Body of pancreas (tissue), 4 donors: ENCODE measurements around the gene LBR. TPM values are rescaled to one million over a fixed set of nuclear protein-coding genes. Genes with fewer than 3 reads are reported as not detected.
A peak's percentile ranks its signal among the peaks of the same experiment; 100 is the strongest.
"Not testable (repeated sequence)": the region's sequence is repeated elsewhere in the genome, so short reads cannot be mapped to it uniquely, and the experiment has no call there.

Experiments
- ATAC-seq: fragments of 150-250 bp; one replicate; pipeline ENCODE4 v1.9.1; 2016
- DNase-seq, 4 donors: peaks; one replicate each; pipeline ENCODE4 v3.0.0-alpha.2; 2019
- H3K27ac ChIP-seq, 4 donors: fragments of 200-600 bp; sonication (generic); 1 replicate in 3 of 4; 2 replicates in 1 of 4; pipeline versions ENCODE4 v1.5.1 to v1.6.1; 2016 to 2019; ENCODE audit warnings: mild to moderate bottlenecking in 1 of 4, mixed read lengths in 1 of 4, moderate library complexity in 1 of 4
- H3K27me3 ChIP-seq, 2 donors: fragments of 200-600 bp; sonication (generic); one replicate each; pipeline ENCODE4 v1.6.0; 2016; ENCODE audit warnings: mild to moderate bottlenecking in 1 of 2
- H3K36me3 ChIP-seq, 2 donors: fragments of 200-600 bp; sonication (generic); replicated peaks in 1 of 2; 2 replicates each; pipeline ENCODE4 v1.5.1; 2016; ENCODE audit warnings: low read depth in 2 of 2; ENCODE audit not compliant: insufficient read depth in 1 of 2
- H3K4me1 ChIP-seq: fragments of 200-600 bp; sonication (generic); one replicate; pipeline ENCODE4 v1.6.0; 2016
- H3K4me3 ChIP-seq, 2 donors: fragments of 200-600 bp; sonication (generic); 1 replicate in 1 of 2; 2 replicates in 1 of 2; pipeline ENCODE4 v1.5.1; 2016 to 2019
- H3K9me3 ChIP-seq, 3 donors: fragments of 200-600 bp; sonication (generic); 1 replicate in 2 of 3; 2 replicates in 1 of 3; pipeline ENCODE4 v1.5.1; 2016
- POLR2A ChIP-seq, 3 donors: fragments of 450-650 bp; IDR thresholded peaks; one replicate each; pipeline ENCODE4 v1.6.1; 2016; ENCODE audit warnings: antibody characterized with exemption in 3 of 3, mild to moderate bottlenecking in 2 of 3
- WGBS, 2 donors: methylation state at CpG; one replicate each; pipeline ENCODE4 v1.1.5; 2017; 5-methylcytosine and 5-hydroxymethylcytosine counted together
- intact Hi-C: fragments of 100-400 bp; cut with DNase I; formaldehyde crosslinking; loops from one replicate; pipeline ENCODE4 v1.15.1; 2023
- total RNA-seq, 2 donors: library from RNA; depleted of rRNA; stranded (reverse); fragments of >200 nt; gene quantifications; one replicate each; pipeline ENCODE4 v1.1.0, GENCODE V29; 2016
- TF ChIP-seq, protein P1 (sequence below), 7 experiments: fragments of 450-650 bp in 4 of 7; fragments of 200-600 bp in 3 of 7; sonication (generic) in 3 of 7; IDR thresholded peaks; one replicate each; pipeline ENCODE4 v1.5.1; 2016 to 2019; ENCODE audit warnings: antibody characterized with exemption in 7 of 7

LBR gene
- total RNA-seq, 2 donors from 2014 or later = 15.2 to 26.5 TPM

DNA sequence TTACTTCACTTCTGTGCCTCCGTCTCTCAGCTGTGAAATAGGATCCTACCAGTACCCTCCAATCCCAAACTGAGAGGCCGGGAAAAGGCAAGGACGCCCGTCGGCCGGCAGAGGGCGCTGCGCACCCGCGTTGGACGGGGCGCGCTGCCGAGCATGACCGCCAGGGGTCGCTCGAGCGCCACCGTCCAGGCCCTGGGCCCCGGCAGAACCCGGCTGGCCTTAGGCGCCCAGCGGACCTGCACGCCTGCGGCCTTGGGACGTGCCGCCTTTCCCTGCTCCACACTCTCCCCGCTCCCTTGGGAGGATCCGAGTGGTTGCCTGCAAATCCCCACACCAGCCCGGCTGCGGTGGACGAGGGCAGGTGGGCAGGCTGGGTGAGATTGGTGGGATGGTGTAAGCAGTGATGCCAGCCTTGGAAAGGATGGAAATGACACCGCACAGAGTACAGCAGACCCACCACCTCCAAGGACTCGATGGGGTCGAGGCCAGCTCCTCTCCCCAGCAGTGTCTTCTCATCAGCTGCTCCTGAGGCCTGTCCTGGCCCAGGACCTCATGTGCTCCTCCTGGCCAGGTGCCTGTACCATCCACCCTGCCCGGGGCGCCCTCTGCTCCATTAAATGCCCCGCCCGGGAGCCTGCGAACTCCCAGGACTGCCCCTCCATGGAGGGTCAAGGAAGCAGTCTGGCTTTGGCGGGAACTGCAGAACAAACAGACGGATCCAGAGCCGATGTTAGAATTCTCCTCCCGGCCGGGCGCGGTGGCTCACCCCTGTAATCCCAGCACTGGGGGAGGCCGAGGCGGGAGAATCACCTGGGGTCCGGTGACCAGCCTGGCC lies 47.4 kb upstream of the LBR start:
- H3K27ac ChIP-seq = no peak overlapping the region
- TF ChIP-seq, protein P1, sequence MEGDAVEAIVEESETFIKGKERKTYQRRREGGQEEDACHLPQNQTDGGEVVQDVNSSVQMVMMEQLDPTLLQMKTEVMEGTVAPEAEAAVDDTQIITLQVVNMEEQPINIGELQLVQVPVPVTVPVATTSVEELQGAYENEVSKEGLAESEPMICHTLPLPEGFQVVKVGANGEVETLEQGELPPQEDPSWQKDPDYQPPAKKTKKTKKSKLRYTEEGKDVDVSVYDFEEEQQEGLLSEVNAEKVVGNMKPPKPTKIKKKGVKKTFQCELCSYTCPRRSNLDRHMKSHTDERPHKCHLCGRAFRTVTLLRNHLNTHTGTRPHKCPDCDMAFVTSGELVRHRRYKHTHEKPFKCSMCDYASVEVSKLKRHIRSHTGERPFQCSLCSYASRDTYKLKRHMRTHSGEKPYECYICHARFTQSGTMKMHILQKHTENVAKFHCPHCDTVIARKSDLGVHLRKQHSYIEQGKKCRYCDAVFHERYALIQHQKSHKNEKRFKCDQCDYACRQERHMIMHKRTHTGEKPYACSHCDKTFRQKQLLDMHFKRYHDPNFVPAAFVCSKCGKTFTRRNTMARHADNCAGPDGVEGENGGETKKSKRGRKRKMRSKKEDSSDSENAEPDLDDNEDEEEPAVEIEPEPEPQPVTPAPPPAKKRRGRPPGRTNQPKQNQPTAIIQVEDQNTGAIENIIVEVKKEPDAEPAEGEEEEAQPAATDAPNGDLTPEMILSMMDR (IDR thresholded peaks at IDR 0.05) = peak; percentile 100
- no peak for TF ChIP-seq POLR2A (IDR thresholded peaks at IDR 0.05)
- ATAC-seq = peak; percentile 93
- peak; percentile 66 to 73 (median 68) for DNase-seq
- H3K36me3 ChIP-seq = no peaks in the 10 kb centered on the region
- no peak overlapping the region for H3K4me3 ChIP-seq
- intact Hi-C loops = loop anchor here (5.0 kb wide), 1 partner anchor 497 kb away; no protein-coding TSS in a partner anchor
- WGBS, 2 donors = 28 to 41% methylated on average over 20 to 48 of the region's 50 CpGs
- peaks cover 9% of the 10 kb centered on the region for H3K4me1 ChIP-seq
- no peaks in the 10 kb centered on the region for H3K9me3 ChIP-seq
- H3K27me3 ChIP-seq = no peaks in the 10 kb centered on the region

DNA sequence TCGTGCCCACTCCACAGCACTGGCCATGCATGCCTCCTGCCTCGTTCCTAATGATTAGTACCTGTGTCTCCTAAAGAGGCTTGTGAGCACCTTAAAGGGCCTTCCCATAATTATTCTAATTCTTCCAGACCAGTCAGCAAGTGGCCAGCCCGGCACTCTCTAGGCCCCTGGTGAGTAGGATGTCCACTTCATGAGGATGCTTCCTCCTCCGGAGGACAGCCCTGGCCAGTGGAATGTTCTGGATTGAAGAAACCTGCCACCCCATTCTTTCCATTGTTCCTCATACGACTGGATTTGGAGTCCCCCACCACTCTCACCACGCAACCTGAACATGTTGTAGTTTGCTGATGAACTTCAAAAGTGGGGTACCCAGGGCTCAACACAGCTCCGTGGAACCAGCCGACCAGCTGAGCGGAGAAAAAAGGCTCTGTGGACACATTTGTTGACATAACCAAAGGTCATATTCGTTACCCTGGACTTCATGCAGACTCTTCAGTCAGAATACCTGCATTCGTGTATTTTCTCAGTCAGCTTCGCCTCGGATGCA lies 46.7 kb upstream of the LBR start:
- no peaks in the 10 kb centered on the region for H3K27me3 ChIP-seq
- no peaks in the 10 kb centered on the region for H3K9me3 ChIP-seq
- peaks cover 9% of the 10 kb centered on the region for H3K4me1 ChIP-seq
- no peak overlapping the region for H3K27ac ChIP-seq
- TF ChIP-seq, protein P1 (IDR thresholded peaks at IDR 0.05) = no peak
- TF ChIP-seq POLR2A (IDR thresholded peaks at IDR 0.05) = no peak
- H3K4me3 ChIP-seq = no peak overlapping the region
- WGBS, 2 donors = 25 to 36% methylated on average over 9 to 13 of the region's 13 CpGs
- H3K36me3 ChIP-seq = no peaks in the 10 kb centered on the region
- DNase-seq (no peak), ATAC-seq (no peak)
- intact Hi-C loops = no loop called here

DNA sequence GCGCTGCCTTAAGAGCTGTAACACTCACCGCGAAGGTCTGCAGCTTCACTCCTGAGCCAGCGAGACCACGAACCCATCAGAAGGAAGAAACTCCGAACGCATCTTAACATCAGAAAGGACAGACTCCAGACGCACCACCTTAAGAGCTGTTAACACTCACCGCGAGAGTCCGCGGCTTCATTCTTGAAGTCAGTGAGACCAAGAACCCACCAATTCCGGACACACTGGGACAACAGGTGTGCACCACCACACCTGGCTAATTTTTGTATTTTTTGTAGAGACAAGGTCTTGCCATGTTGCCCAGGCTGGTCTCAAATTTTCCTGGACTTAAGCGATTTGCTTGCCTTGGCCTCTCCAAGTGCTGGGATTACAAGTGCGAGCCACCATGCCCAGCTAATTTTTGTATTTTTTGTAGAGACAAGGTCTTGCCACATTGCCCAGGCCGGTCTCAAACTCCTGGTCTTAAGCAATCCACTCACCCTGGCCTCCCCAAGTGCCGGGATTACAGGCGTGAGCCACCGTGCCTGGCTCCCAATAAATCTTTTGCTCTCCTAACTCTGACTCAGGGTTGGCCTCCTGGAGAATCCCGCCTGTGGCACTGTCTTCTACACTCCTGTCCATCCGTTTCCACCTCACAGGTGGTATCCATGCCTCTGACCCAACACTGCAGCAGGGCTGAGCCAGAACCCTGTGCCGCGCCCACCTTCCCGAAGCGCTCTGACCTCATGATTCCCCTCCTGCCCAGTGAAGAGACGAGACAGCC lies 46.0 kb upstream of the LBR start:
- WGBS, 2 donors = 82 to 87% methylated on average over 24 to 26 of the region's 26 CpGs
- H3K4me1 ChIP-seq, H3K27ac ChIP-seq, H3K9me3 ChIP-seq, H3K36me3 ChIP-seq, ATAC-seq, H3K27me3 ChIP-seq, intact Hi-C loops, H3K4me3 ChIP-seq, DNase-seq: not testable (repeated sequence)

DNA sequence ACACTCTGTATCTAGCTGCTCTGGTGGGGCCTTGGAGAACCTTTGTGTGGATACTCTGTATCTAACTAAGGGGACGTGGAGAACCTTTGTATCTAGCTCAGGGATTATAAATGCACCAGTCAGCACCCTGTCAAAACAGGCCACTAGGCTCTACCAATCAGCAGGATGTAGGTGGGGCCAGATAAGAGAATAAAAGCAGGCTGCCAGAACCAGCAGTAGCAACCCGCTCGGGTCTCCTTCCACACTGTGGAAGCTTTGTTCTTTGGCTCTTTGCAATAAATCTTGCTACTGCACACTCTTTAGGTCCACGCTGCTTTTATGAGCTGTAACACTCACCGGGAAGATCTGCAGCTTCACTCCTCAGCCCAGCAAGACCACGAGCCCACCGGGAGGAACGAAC lies 45.4 kb upstream of the LBR start:
- H3K4me1 ChIP-seq, H3K9me3 ChIP-seq, H3K27me3 ChIP-seq, intact Hi-C loops, H3K27ac ChIP-seq, DNase-seq, H3K36me3 ChIP-seq, ATAC-seq, H3K4me3 ChIP-seq: not testable (repeated sequence)
- WGBS, 2 donors = 59 to 74% methylated on average over 7 to 8 of the region's 8 CpGs

DNA sequence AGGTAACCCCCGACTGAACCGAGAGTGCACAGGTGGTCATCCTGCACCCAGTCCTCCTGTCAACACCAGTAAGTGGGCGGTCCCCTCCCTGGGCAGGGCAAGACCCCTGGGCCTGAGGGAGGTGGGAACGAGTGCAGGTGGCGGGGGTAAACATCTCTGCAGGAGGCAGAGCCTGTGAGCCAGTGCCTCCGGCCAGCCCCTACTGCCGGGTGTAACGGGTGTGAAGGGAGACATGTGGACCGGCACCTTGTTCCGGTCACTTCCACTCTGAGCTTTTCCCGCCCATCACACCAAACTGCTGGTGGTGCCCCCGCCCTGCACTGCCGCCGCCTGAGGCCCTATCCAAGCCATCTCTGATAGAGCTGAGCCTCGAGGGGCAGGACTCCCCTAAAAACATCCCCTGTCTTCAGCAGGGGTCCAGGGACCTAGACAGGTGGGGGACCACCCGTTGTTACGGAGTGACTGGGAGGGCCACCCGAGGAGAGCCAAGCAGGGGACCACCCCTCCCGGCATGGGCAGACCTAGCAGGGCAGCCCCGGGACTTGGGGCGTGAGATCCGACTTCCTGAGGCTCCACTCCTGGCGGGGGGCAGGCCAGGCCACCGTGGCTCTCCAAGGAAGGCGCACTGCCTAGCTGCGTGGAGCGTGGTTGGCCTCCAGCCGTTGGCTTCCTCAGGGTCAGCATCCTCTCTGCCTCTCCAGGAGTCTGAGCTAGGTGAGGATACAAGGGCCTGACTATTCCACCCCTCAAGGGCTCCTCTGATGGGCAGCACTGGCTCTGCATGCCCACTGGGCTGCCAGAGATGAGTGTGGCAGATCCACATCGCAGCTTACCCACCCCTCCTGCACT lies 43.8 kb upstream of the LBR start:
- ATAC-seq = no peak
- Histone ChIP-seq H3K9me3 (no peaks in the 10 kb centered on the region), H3K27ac (no peak overlapping the region), H3K27me3 (no peaks in the 10 kb centered on the region), H3K4me1 (peaks cover 9% of the 10 kb centered on the region), H3K4me3 (no peak overlapping the region), H3K36me3 (no peaks in the 10 kb centered on the region)
- 69 to 75% methylated on average over 19 to 27 of the region's 29 CpGs for WGBS, 2 donors
- DNase-seq = peak in 1 of 4 donors; percentile 11
- no peak for TF ChIP-seq POLR2A (IDR thresholded peaks at IDR 0.05)
- TF ChIP-seq, protein P1 (IDR thresholded peaks at IDR 0.05) = no peak
- intact Hi-C loops = no loop called here
